Spleen (tissue), 7 donors: ENCODE measurements around the gene BABAM2.

Experiments
- CTCF ChIP-seq, 11 experiments: fragments of 200-600 bp in 7 of 11; fragments of 450-650 bp in 4 of 11; sonication (generic) in 4 of 11; IDR thresholded peaks in 8 of 11; conservative IDR thresholded peaks in 3 of 11; 1 replicate in 7 of 11; 2 replicates in 4 of 11; pipeline versions ENCODE4 v1.4.0 to v1.8.0; 2016 to 2021; ENCODE audit warnings: antibody characterized with exemption in 11 of 11, inconsistent platforms in 4 of 11, mild to moderate bottlenecking in 1 of 11
- POLR2A ChIP-seq, 3 donors: fragments of 450-650 bp; IDR thresholded peaks; one replicate each; pipeline ENCODE4 v1.5.1; 2017; ENCODE audit warnings: antibody characterized with exemption in 3 of 3, mild to moderate bottlenecking in 1 of 3
- POLR2AphosphoS5 ChIP-seq, 3 donors: sonication (generic); formaldehyde crosslinking; IDR thresholded peaks; one replicate each; pipeline ENCODE4 v1.5.1; 2017; ENCODE audit warnings: antibody characterized with exemption in 3 of 3
- donor health status: DM: no; HTN: no; CAD: no; lungs with moderate emphysema.
- donor health status: DM: no; HTN: no; CAD: no.
- donor health status: DM: no; HTN: no; CAD: no.

- TF ChIP-seq CTCF (IDR thresholded peaks at IDR 0.05 in 8 of 11, conservative IDR thresholded peaks at IDR 0.05 in 3 of 11) (no peak), POLR2A (IDR thresholded peaks at IDR 0.05) (no peak), POLR2AphosphoS5 (IDR thresholded peaks at IDR 0.05) (no peak)
These were observed 428.1 kb downstream of the BABAM2 start for GRCh38 chr2:28318462-28319117.
